ENCODE data around the gene ABCF2. TPM values are rescaled to one million over a fixed set of nuclear protein-coding genes. Genes with fewer than 3 reads are reported as not detected.

ABCF2 gene
- total and polyA plus RNA-seq, 2 of the 13 experiments (the other 11 are each of a cell fraction or from before 2014, with no cell fraction given), result 16.3 to 42.5 TPM

DNA sequence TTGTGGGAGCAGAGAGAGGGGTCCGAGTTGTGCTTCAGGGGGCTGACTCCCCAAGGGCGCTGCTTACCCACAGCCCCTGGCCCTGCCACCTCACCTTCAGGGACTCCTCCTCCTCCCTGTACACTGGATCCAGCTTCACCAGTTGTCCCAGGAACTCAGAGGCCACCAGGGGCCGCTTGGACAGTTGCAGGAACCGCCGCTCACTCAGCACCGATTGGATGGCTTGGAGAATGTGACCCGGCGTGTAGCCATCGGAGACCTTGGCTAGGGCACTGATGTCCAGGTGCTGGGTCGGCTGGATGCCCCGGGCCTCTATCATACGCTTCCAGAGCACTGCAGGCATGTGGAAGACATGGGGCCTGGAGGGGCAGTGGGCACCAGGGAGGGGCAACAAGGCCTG lies 35.5 kb downstream of the ABCF2 start (continued):
- no peak for TF ChIP-seq DMTF1 (CRISPR knock-in tag; IDR thresholded peaks at IDR 0.05)
- TF ChIP-seq GABPA (IDR thresholded peaks at IDR 0.05; ENCODE audit: low read depth, low read length), result no peak
- no peak for TF ChIP-seq GABPA (CRISPR knock-in tag; IDR thresholded peaks at IDR 0.05; ENCODE audit: low read depth)
- TF ChIP-seq, protein P1, sequence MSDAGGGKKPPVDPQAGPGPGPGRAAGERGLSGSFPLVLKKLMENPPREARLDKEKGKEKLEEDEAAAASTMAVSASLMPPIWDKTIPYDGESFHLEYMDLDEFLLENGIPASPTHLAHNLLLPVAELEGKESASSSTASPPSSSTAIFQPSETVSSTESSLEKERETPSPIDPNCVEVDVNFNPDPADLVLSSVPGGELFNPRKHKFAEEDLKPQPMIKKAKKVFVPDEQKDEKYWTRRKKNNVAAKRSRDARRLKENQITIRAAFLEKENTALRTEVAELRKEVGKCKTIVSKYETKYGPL (CRISPR knock-in tag; IDR thresholded peaks at IDR 0.05), result no peak
- TF ChIP-seq JUNB (CRISPR knock-in tag; IDR thresholded peaks at IDR 0.05; ENCODE audit: borderline replicate concordance), result no peak
- peak; percentile 48; the same call in 1 of the 2 replicates for TF ChIP-seq ZNF263 (CRISPR knock-in tag; IDR thresholded peaks at IDR 0.05)
- TF ChIP-seq USF2 (IDR thresholded peaks at IDR 0.05; ENCODE audit: low read depth, low read length), result no peak
- no peak for TF ChIP-seq USF2 (CRISPR knock-in tag; IDR thresholded peaks at IDR 0.05; ENCODE audit: borderline replicate concordance)
- no peak for TF ChIP-seq ATAD3A (CRISPR knock-in tag; IDR thresholded peaks at IDR 0.05)

DNA sequence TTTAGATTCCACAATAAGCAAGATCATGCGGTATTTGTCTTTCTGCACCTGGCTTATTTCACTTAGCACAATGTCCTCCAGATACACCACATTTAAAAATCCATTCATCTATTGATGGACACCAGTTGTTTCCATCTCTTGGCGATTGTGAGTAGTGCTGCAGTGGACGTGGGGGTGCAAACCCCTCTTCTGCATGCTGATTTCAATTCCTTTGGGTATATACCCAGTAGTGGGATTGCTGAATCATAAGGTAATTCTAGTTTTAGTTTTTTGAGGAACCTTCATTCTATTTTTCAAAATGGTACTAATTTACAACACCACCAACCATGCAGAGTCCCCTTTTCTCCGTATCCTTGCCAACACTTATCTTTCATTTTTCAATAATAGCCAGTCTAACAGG lies 38.0 kb downstream of the ABCF2 start:
- no TSS peak for BruUV-seq (replicated peaks)
- no peak for FAIRE-seq
- POLR2A ChIA-PET, result no interaction called here
- no peak for TF ChIP-seq ZNF354B (CRISPR knock-in tag; IDR thresholded peaks at IDR 0.05)
- no peak for TF ChIP-seq ZNF230 (CRISPR knock-in tag; IDR thresholded peaks at IDR 0.05)
- no peak for TF ChIP-seq ZNF687 (CRISPR knock-in tag; IDR thresholded peaks at IDR 0.05)
- TF ChIP-seq TBP (CRISPR knock-in tag; IDR thresholded peaks at IDR 0.05), result no peak
- TF ChIP-seq CERS6 (CRISPR knock-in tag; IDR thresholded peaks at IDR 0.05), result no peak
- no peak for TF ChIP-seq AHR (CRISPR knock-in tag; IDR thresholded peaks at IDR 0.05)

More for the DNA sequence above, 38.0 kb downstream of the ABCF2 start:
- Histone ChIP-seq H4K20me1 (ENCODE audit: insufficient read depth, low read length) (no peaks in the 10 kb centered on the region), H3K27ac (ENCODE audit: extremely low read length, insufficient read depth, low read length) (no peak overlapping the region), H3K9ac (ENCODE audit: insufficient read depth, low read depth, low read length) (no peak overlapping the region), H3K4me3 (replicated peaks in 1 of 3; ENCODE audit: insufficient read depth in 1 of 3, low read depth in 2 of 3, low read length in 3 of 3) (no peak overlapping the region), H3K79me2 (ENCODE audit: insufficient read depth, low read length) (no peaks in the 10 kb centered on the region), H3K4me1 (ENCODE audit: insufficient read depth, low read length) (no peaks in the 10 kb centered on the region), H3K27me3 (ENCODE audit: control insufficient read depth in 1 of 2, insufficient read depth in 2 of 2, low read length in 2 of 2) (peaks cover 5 to 51% of the 10 kb centered on the region in 2 experiments; a peak in 4 of 5 replicates), H3K4me2 (ENCODE audit: low read depth, low read length) (no peak overlapping the region), H2AFZ (ENCODE audit: low read length) (no peak overlapping the region), H3K36me3 (replicated peaks in 1 of 2; ENCODE audit: control insufficient read depth in 1 of 2, insufficient read depth in 2 of 2, low read length in 2 of 2) (no peaks in the 10 kb centered on the region), H3K9me3 (ENCODE audit: low read length) (no peaks in the 10 kb centered on the region)
- ATAC-seq (no peak), DNase-seq (ENCODE audit: low spot score) (no peak)
- in situ Hi-C loops (cut with HindIII; ENCODE audit: extremely low pct_ligation_motif_present, low pct_unique_long_range_greater_than_20kb) (no loop called here), intact Hi-C loops (cut with micrococcal nuclease; ENCODE audit: unreplicated experiment) (no loop called here)
- 10% methylated on average over 4 of the region's 4 CpGs for WGBS (ENCODE audit: low lambda C conversion rate)
- CTCF ChIA-PET (ENCODE audit: low intra/inter-chr PET ratio, low total read pairs), result no interaction called here
